D341Med (cell line): Measurements from ENCODE around the gene HOXC4.

Experiments
- DNase-seq: peaks from one replicate; pipeline ENCODE4 v3.0.0; 2012; ENCODE audit warnings: low spot score

The HOXC4 gene

GRCh38 chr12:54029529-54030441 is 23.9 kb upstream of the HOXC4 start:
- no peak for DNase-seq

- no peak for DNase-seq
Observed at GRCh38 chr12:54030442-54030801, 23.2 kb upstream of the HOXC4 start.

GRCh38 chr12:54030889-54031471 is 22.7 kb upstream of the HOXC4 start:
- DNase-seq: no peak

- no peak for DNase-seq
Observed at GRCh38 chr12:54031480-54031879, 22.2 kb upstream of the HOXC4 start.

GRCh38 chr12:54032086-54032619 is 21.5 kb upstream of the HOXC4 start:
- no peak for DNase-seq

- DNase-seq: peak; percentile 85
Observed at GRCh38 chr12:54032627-54033100, 21.0 kb upstream of the HOXC4 start, which contains the start of gene HOXC5. Gene HOXC5 (plus strand): TSS chr12:54033050. CDS start chr12:54033123, 73 bp downstream.

GRCh38 chr12:54033106-54033979 is 20.3 kb upstream of the HOXC4 start:
- no peak for DNase-seq

GRCh38 chr12:54033980-54034784 is 19.5 kb upstream of the HOXC4 start:
- no peak for DNase-seq

- DNase-seq: no peak
Observed at GRCh38 chr12:54034785-54035310, 18.8 kb upstream of the HOXC4 start.

- no peak for DNase-seq
Observed at GRCh38 chr12:54035568-54036264, 17.9 kb upstream of the HOXC4 start.

- no peak for DNase-seq
Observed at GRCh38 chr12:54036620-54037359, 16.8 kb upstream of the HOXC4 start.

GRCh38 chr12:54037360-54038283 is 16.0 kb upstream of the HOXC4 start:
- DNase-seq: no peak

GRCh38 chr12:54038284-54038870 is 15.3 kb upstream of the HOXC4 start:
- no peak for DNase-seq

- DNase-seq: no peak
Observed at GRCh38 chr12:54038871-54039414, 14.7 kb upstream of the HOXC4 start.

GRCh38 chr12:54039417-54040147 is 14.1 kb upstream of the HOXC4 start:
- DNase-seq: no peak

GRCh38 chr12:54040148-54040494 is 13.5 kb upstream of the HOXC4 start:
- no peak for DNase-seq

GRCh38 chr12:54040648-54041047 is 13.0 kb upstream of the HOXC4 start:
- no peak for DNase-seq
